Lower leg skin (tissue), 3 donors: Measurements from ENCODE around the gene ATP11C.

Experiments used
- CTCF ChIP-seq, 3 donors: fragments of 450-650 bp; IDR thresholded peaks; one replicate each; pipeline ENCODE4 v1.5.1; 2016; ENCODE audit warnings: antibody characterized with exemption in 3 of 3, mild to moderate bottlenecking in 3 of 3, moderate library complexity in 2 of 3
- POLR2A ChIP-seq, 2 donors: fragments of 450-650 bp; IDR thresholded peaks; one replicate each; pipeline ENCODE4 v1.6.1; 2016 to 2017; ENCODE audit warnings: antibody characterized with exemption in 2 of 2, mild to moderate bottlenecking in 1 of 2, moderate library complexity in 1 of 2

GRCh38 chrX:139828830-139829229 is 104.0 kb downstream of the ATP11C start:
- TF ChIP-seq CTCF (IDR thresholded peaks at IDR 0.05) (no peak), POLR2A (IDR thresholded peaks at IDR 0.05) (no peak)
